Activated naive CD8-positive, alpha-beta T cell treated with anti-CD3 and anti-CD28 coated beads, Interleukin-2, amount 10 ng/mL, durations not matched to agents 7 days and 5 days (primary cell): ENCODE data around the gene KCNJ11. TPM values are rescaled to one million over a fixed set of nuclear protein-coding genes. Genes with fewer than 3 reads are reported as not detected.

Experiments
- ATAC-seq: fragments of 150-1000 bp; cut with Tn5 transposase; one replicate; pipeline ENCODE4 v1.10.0; 2021; ENCODE audit warnings: low read depth, moderate library complexity
- POLR2A ChIA-PET: fragments of 350-600 bp; sonication (Branson Sonifier 250); formaldehyde crosslinking; loops from one replicate; lab custom pipeline; 2021; ENCODE audit warnings: antibody characterized with exemption; lab: Charles Lee
- DNase-seq: peaks from one replicate; pipeline ENCODE4 v3.0.0; 2021
- H3K27ac Mint-ChIP-seq: one replicate; pipeline ENCODE4 v1.8.0; 2022; ENCODE audit warnings: mild to moderate bottlenecking, mixed read lengths
- H3K27me3 Mint-ChIP-seq: one replicate; pipeline ENCODE4 v1.8.0; 2022; ENCODE audit warnings: mild to moderate bottlenecking, moderate library complexity, mixed read lengths
- H3K36me3 Mint-ChIP-seq: one replicate; pipeline ENCODE4 v1.8.0; 2021; ENCODE audit warnings: mild to moderate bottlenecking, mixed read lengths
- H3K4me1 Mint-ChIP-seq: one replicate; pipeline ENCODE4 v1.8.0; 2021; ENCODE audit warnings: mixed read lengths
- H3K4me3 Mint-ChIP-seq: one replicate; pipeline ENCODE4 v1.8.0; 2022; ENCODE audit warnings: mild to moderate bottlenecking, moderate library complexity, mixed read lengths
- H3K9me3 Mint-ChIP-seq: one replicate; pipeline ENCODE4 v1.8.0; 2021; ENCODE audit warnings: mixed read lengths
- total RNA-seq, 2 experiments: library from RNA; stranded (reverse); gene quantifications; one replicate each; pipeline ENCODE4 v1.2.3, GENCODE V29; 2021

Gene KCNJ11
- total RNA-seq, 2 experiments from 2014 or later = 1.8 to 2.7 TPM

- peak overlapping the region; percentile 91 for H3K4me3 Mint-ChIP-seq
- peaks cover 28% of the 10 kb centered on the region for H3K4me1 Mint-ChIP-seq
- DNase-seq (peak; percentile 61), ATAC-seq (peak; percentile 56)
- H3K27ac Mint-ChIP-seq = peak overlapping the region; percentile 82
- H3K36me3 Mint-ChIP-seq = peaks cover 12% of the 10 kb centered on the region
- H3K9me3 Mint-ChIP-seq = no peaks in the 10 kb centered on the region
- POLR2A ChIA-PET = interaction anchor here (0.8 to 1.5 kb wide), 6 partner anchors 36 to 123 kb away, joined by 3 to 10 read pairs (median 4); partner anchors contain the start of gene KCNJ11
- H3K27me3 Mint-ChIP-seq = peaks cover 12% of the 10 kb centered on the region
These were observed 35.3 kb downstream of the KCNJ11 start for GRCh38 chr11:17352950-17353820.

GRCh38 chr11:17351510-17352176 lies 36.8 kb downstream of the KCNJ11 start, which contains the start of gene NCR3LG1:
NCR3LG1 (plus strand) TSS chr11:17351800; CDS start chr11:17351970, 170 bp downstream.
- Mint-ChIP-seq H3K4me3 (peak within 1 kb of the TSS; percentile 91), H3K27ac (peak within 1 kb of the TSS; percentile 82), H3K9me3 (no peaks in the 10 kb centered on the region), H3K4me1 (peaks cover 28% of the 10 kb centered on the region), H3K36me3 (peaks cover 12% of the 10 kb centered on the region), H3K27me3 (peaks cover 12% of the 10 kb centered on the region)
- ATAC-seq (peak; percentile 50), DNase-seq (peak; percentile 71)
- POLR2A ChIA-PET = interaction anchor here (0.7 to 1.5 kb wide), 4 partner anchors 66 to 151 kb away, joined by 3 to 10 read pairs (median 5); no protein-coding TSS in a partner anchor

- Mint-ChIP-seq H3K9me3 (no peaks in the 10 kb centered on the region), H3K27ac (peak overlapping the region; percentile 11)
- ATAC-seq = no peak
These were observed 37.3 kb downstream of the KCNJ11 start for GRCh38 chr11:17351172-17351509.

GRCh38 chr11:17350455-17351171 lies 37.8 kb downstream of the KCNJ11 start:
- peak overlapping the region; percentile 60 for H3K4me3 Mint-ChIP-seq
- H3K4me1 Mint-ChIP-seq = peaks cover 28% of the 10 kb centered on the region
- H3K9me3 Mint-ChIP-seq = no peaks in the 10 kb centered on the region
- ATAC-seq (no peak), DNase-seq (no peak)
- peaks cover 12% of the 10 kb centered on the region for H3K27me3 Mint-ChIP-seq
- POLR2A ChIA-PET = interaction anchor here (1.1 kb wide), 1 partner anchor 54 kb away, joined by 3 read pairs; no protein-coding TSS in a partner anchor
- H3K36me3 Mint-ChIP-seq = peaks cover 12% of the 10 kb centered on the region
- no peak overlapping the region for H3K27ac Mint-ChIP-seq

More at GRCh38 chr11:17351172-17351509, 37.3 kb downstream of the KCNJ11 start:
- no peak for DNase-seq
- peaks cover 28% of the 10 kb centered on the region for H3K4me1 Mint-ChIP-seq
- POLR2A ChIA-PET = interaction anchor here (1.1 kb wide), 1 partner anchor 55 kb away, joined by 3 read pairs; no protein-coding TSS in a partner anchor
- peak overlapping the region; percentile 60 for H3K4me3 Mint-ChIP-seq
- H3K27me3 Mint-ChIP-seq = peaks cover 12% of the 10 kb centered on the region
- H3K36me3 Mint-ChIP-seq = peaks cover 12% of the 10 kb centered on the region

GRCh38 chr11:17347676-17348075 lies 40.8 kb downstream of the KCNJ11 start:
- Mint-ChIP-seq H3K4me1 (peaks cover 15% of the 10 kb centered on the region), H3K9me3 (no peaks in the 10 kb centered on the region), H3K36me3 (peaks cover 26% of the 10 kb centered on the region), H3K27me3 (peaks cover 10% of the 10 kb centered on the region), H3K4me3 (no peak overlapping the region), H3K27ac (no peak overlapping the region)
- ATAC-seq (no peak), DNase-seq (no peak)
- POLR2A ChIA-PET = no interaction called here

- POLR2A ChIA-PET = no interaction called here
- H3K27ac Mint-ChIP-seq = no peak overlapping the region
- no peak overlapping the region for H3K4me3 Mint-ChIP-seq
- H3K9me3 Mint-ChIP-seq = no peaks in the 10 kb centered on the region
- peaks cover 6% of the 10 kb centered on the region for H3K4me1 Mint-ChIP-seq
- no peak for DNase-seq
- H3K27me3 Mint-ChIP-seq = no peaks in the 10 kb centered on the region
- no peak for ATAC-seq
- peaks cover 28% of the 10 kb centered on the region for H3K36me3 Mint-ChIP-seq
These were observed 44.6 kb downstream of the KCNJ11 start for GRCh38 chr11:17343907-17344306.

GRCh38 chr11:17343257-17343656 lies 45.2 kb downstream of the KCNJ11 start:
- POLR2A ChIA-PET = no interaction called here
- H3K4me3 Mint-ChIP-seq = no peak overlapping the region

More at GRCh38 chr11:17343257-17343656, 45.2 kb downstream of the KCNJ11 start:
- ATAC-seq = no peak
- Mint-ChIP-seq H3K27me3 (no peaks in the 10 kb centered on the region), H3K36me3 (peaks cover 28% of the 10 kb centered on the region), H3K4me1 (peaks cover 6% of the 10 kb centered on the region), H3K9me3 (no peaks in the 10 kb centered on the region), H3K27ac (no peak overlapping the region)
- no peak for DNase-seq

Other genes starting within 250 kb of the KCNJ11 start
- 10 to 100 TPM; 27.6 to 31.4 TPM for gene PIK3C2A, start 180.7 kb downstream of the KCNJ11 start, total RNA-seq
- 100 to 1,000 TPM; 168 to 170 TPM for gene NUCB2, start 111.9 kb downstream of the KCNJ11 start, total RNA-seq
- 1 to 10 TPM; 2.7 to 2.9 TPM for gene NCR3LG1, start 36.9 kb downstream of the KCNJ11 start, total RNA-seq
- gene ABCC8, start 88.2 kb upstream of the KCNJ11 start, total RNA-seq = not detected
- not detected for gene USH1C, start 155.8 kb upstream of the KCNJ11 start, total RNA-seq
- gene OTOG, start 158.6 kb upstream of the KCNJ11 start, total RNA-seq = not detected